ENCODE measurements around the gene SCFD1. TPM values are rescaled to one million over a fixed set of nuclear protein-coding genes. Genes with fewer than 3 reads are reported as not detected.

SCFD1 gene
- total RNA-seq, 1 donor from 2014 or later, result 38.7 TPM

- H3K36me3 Mint-ChIP-seq (ENCODE audit: low read depth, unreplicated experiment), result peaks cover 20% of the 10 kb centered on the region
- peaks cover 2% of the 10 kb centered on the region for H3K27me3 Mint-ChIP-seq (ENCODE audit: unreplicated experiment)
- no peak overlapping the region for H3K27ac Mint-ChIP-seq (ENCODE audit: unreplicated experiment)
- no peak overlapping the region for H3K4me3 Mint-ChIP-seq (ENCODE audit: unreplicated experiment)
- H3K4me1 Mint-ChIP-seq (ENCODE audit: unreplicated experiment), result no peaks in the 10 kb centered on the region
- no peak for TF ChIP-seq CTCF (IDR thresholded peaks at IDR 0.05; ENCODE audit: unreplicated experiment)
- no peaks in the 10 kb centered on the region for H3K9me3 Mint-ChIP-seq (ENCODE audit: unreplicated experiment)
- DNase-seq (ENCODE audit: low spot score), result no peak
Measured at GRCh38 chr14:30587141-30587540, 35.0 kb upstream of the SCFD1 start.

- Mint-ChIP-seq H3K4me1 (ENCODE audit: unreplicated experiment) (no peaks in the 10 kb centered on the region), H3K9me3 (ENCODE audit: unreplicated experiment) (no peaks in the 10 kb centered on the region), H3K27me3 (ENCODE audit: unreplicated experiment) (peaks cover 2% of the 10 kb centered on the region), H3K27ac (ENCODE audit: unreplicated experiment) (no peak overlapping the region), H3K4me3 (ENCODE audit: unreplicated experiment) (no peak overlapping the region), H3K36me3 (ENCODE audit: low read depth, unreplicated experiment) (peaks cover 19% of the 10 kb centered on the region)
- DNase-seq (ENCODE audit: low spot score), result no peak
- TF ChIP-seq CTCF (IDR thresholded peaks at IDR 0.05; ENCODE audit: unreplicated experiment), result no peak
Measured at GRCh38 chr14:30588873-30589272, 33.2 kb upstream of the SCFD1 start.

GRCh38 chr14:30596935-30597334 is 25.2 kb upstream of the SCFD1 start:
- Mint-ChIP-seq H3K36me3 (ENCODE audit: low read depth, unreplicated experiment) (peaks cover 8% of the 10 kb centered on the region), H3K4me3 (ENCODE audit: unreplicated experiment) (no peak overlapping the region), H3K27me3 (ENCODE audit: unreplicated experiment) (no peaks in the 10 kb centered on the region), H3K9me3 (ENCODE audit: unreplicated experiment) (no peaks in the 10 kb centered on the region), H3K27ac (ENCODE audit: unreplicated experiment) (no peak overlapping the region), H3K4me1 (ENCODE audit: unreplicated experiment) (peaks cover 4% of the 10 kb centered on the region)
- no peak for TF ChIP-seq CTCF (IDR thresholded peaks at IDR 0.05; ENCODE audit: unreplicated experiment)
- no peak for DNase-seq (ENCODE audit: low spot score)

- no peak overlapping the region for H3K27ac Mint-ChIP-seq (ENCODE audit: unreplicated experiment)
- peaks cover 4% of the 10 kb centered on the region for H3K4me1 Mint-ChIP-seq (ENCODE audit: unreplicated experiment)
- no peak for TF ChIP-seq CTCF (IDR thresholded peaks at IDR 0.05; ENCODE audit: unreplicated experiment)
- no peak for DNase-seq (ENCODE audit: low spot score)
- H3K27me3 Mint-ChIP-seq (ENCODE audit: unreplicated experiment), result no peaks in the 10 kb centered on the region
- H3K4me3 Mint-ChIP-seq (ENCODE audit: unreplicated experiment), result no peak overlapping the region
- peaks cover 8% of the 10 kb centered on the region for H3K36me3 Mint-ChIP-seq (ENCODE audit: low read depth, unreplicated experiment)
- H3K9me3 Mint-ChIP-seq (ENCODE audit: unreplicated experiment), result no peaks in the 10 kb centered on the region
Measured at GRCh38 chr14:30597504-30597903, 24.6 kb upstream of the SCFD1 start.

- H3K27me3 Mint-ChIP-seq (ENCODE audit: unreplicated experiment), result no peaks in the 10 kb centered on the region
- no peaks in the 10 kb centered on the region for H3K9me3 Mint-ChIP-seq (ENCODE audit: unreplicated experiment)
- no peak for TF ChIP-seq CTCF (IDR thresholded peaks at IDR 0.05; ENCODE audit: unreplicated experiment)
- H3K36me3 Mint-ChIP-seq (ENCODE audit: low read depth, unreplicated experiment), result peaks cover 13% of the 10 kb centered on the region
- H3K27ac Mint-ChIP-seq (ENCODE audit: unreplicated experiment), result no peak overlapping the region
- DNase-seq (ENCODE audit: low spot score), result no peak
- peaks cover 2% of the 10 kb centered on the region for H3K4me1 Mint-ChIP-seq (ENCODE audit: unreplicated experiment)
- H3K4me3 Mint-ChIP-seq (ENCODE audit: unreplicated experiment), result no peak overlapping the region
Measured at GRCh38 chr14:30600922-30601918, 20.9 kb upstream of the SCFD1 start.
